Activated CD4-positive, alpha-beta memory T cell treated with anti-CD3 and anti-CD28 coated beads for 36 hours (primary cell): ENCODE measurements around the gene PPFIA1. TPM values are rescaled to one million over a fixed set of nuclear protein-coding genes. Genes with fewer than 3 reads are reported as not detected.

Experiments used
- CTCF ChIA-PET: fragments of 350-600 bp; sonication (Branson Sonifier 250); formaldehyde crosslinking; loops from one replicate; lab custom pipeline; 2021; ENCODE audit warnings: antibody characterized with exemption, inconsistent platforms; lab: Charles Lee
- POLR2A ChIA-PET: fragments of 350-600 bp; sonication (Branson Sonifier 250); formaldehyde crosslinking; loops from one replicate; lab custom pipeline; 2021; ENCODE audit warnings: antibody characterized with exemption; lab: Charles Lee
- DNase-seq: peaks from one replicate; pipeline ENCODE4 v3.0.0-alpha.2; 2020
- H3K27ac Mint-ChIP-seq: one replicate; pipeline ENCODE4 v1.8.0; 2021; ENCODE audit warnings: mixed read lengths
- H3K27me3 Mint-ChIP-seq: one replicate; pipeline ENCODE4 v1.8.0; 2021; ENCODE audit warnings: mixed read lengths
- H3K36me3 Mint-ChIP-seq: one replicate; pipeline ENCODE4 v1.8.0; 2021; ENCODE audit warnings: mixed read lengths
- H3K4me1 Mint-ChIP-seq: one replicate; pipeline ENCODE4 v1.8.0; 2021; ENCODE audit warnings: low read depth, mixed read lengths
- H3K4me3 Mint-ChIP-seq: one replicate; pipeline ENCODE4 v1.8.0; 2021; ENCODE audit warnings: mild to moderate bottlenecking, mixed read lengths
- H3K9me3 Mint-ChIP-seq: one replicate; pipeline ENCODE4 v1.8.0; 2021; ENCODE audit warnings: mixed read lengths
- intact Hi-C: fragments of 100-400 bp; cut with micrococcal nuclease; formaldehyde crosslinking; loops from one replicate; pipeline ENCODE4 v1.15.1; 2023
- total RNA-seq, 2 experiments: library from RNA; stranded (reverse); gene quantifications; one replicate each; pipeline ENCODE4 v1.2.3, GENCODE V29; 2021

Gene PPFIA1
- total RNA-seq, 2 experiments from 2014 or later = 23.1 to 26.7 TPM

- ChIA-PET POLR2A (interaction anchor here (0.6 kb wide), 1 partner anchor 13 kb away, joined by 3 read pairs; no protein-coding TSS in a partner anchor), CTCF (interaction anchor here (1.5 kb wide), 1 partner anchor 37 kb away, joined by 6 read pairs; no protein-coding TSS in a partner anchor)
- Mint-ChIP-seq H3K27ac (no peak overlapping the region), H3K9me3 (no peaks in the 10 kb centered on the region), H3K36me3 (peaks cover 59% of the 10 kb centered on the region), H3K27me3 (no peaks in the 10 kb centered on the region), H3K4me1 (no peaks in the 10 kb centered on the region), H3K4me3 (no peak overlapping the region)
- no peak for DNase-seq
- intact Hi-C loops = no loop called here
Measured at GRCh38 chr11:70332567-70332966, 62.1 kb downstream of the PPFIA1 start.

GRCh38 chr11:70333261-70333660, 62.8 kb downstream of the PPFIA1 start:
- no peaks in the 10 kb centered on the region for H3K27me3 Mint-ChIP-seq
- CTCF ChIA-PET = no interaction called here
- POLR2A ChIA-PET = no interaction called here
- H3K27ac Mint-ChIP-seq = no peak overlapping the region
- H3K4me1 Mint-ChIP-seq = no peaks in the 10 kb centered on the region
- no peak for DNase-seq
- H3K36me3 Mint-ChIP-seq = peaks cover 56% of the 10 kb centered on the region
- no peaks in the 10 kb centered on the region for H3K9me3 Mint-ChIP-seq
- no peak overlapping the region for H3K4me3 Mint-ChIP-seq
- intact Hi-C loops = no loop called here

GRCh38 chr11:70334351-70334995, 64.0 kb downstream of the PPFIA1 start:
- Mint-ChIP-seq H3K4me3 (no peak overlapping the region), H3K36me3 (peaks cover 53% of the 10 kb centered on the region), H3K9me3 (no peaks in the 10 kb centered on the region), H3K4me1 (no peaks in the 10 kb centered on the region), H3K27ac (no peak overlapping the region), H3K27me3 (no peaks in the 10 kb centered on the region)
- ChIA-PET POLR2A (no interaction called here), CTCF (no interaction called here)
- no peak for DNase-seq
- intact Hi-C loops = no loop called here

GRCh38 chr11:70335511-70335910, 65.0 kb downstream of the PPFIA1 start:
- Mint-ChIP-seq H3K27ac (no peak overlapping the region), H3K27me3 (no peaks in the 10 kb centered on the region), H3K4me3 (no peak overlapping the region), H3K9me3 (no peaks in the 10 kb centered on the region), H3K36me3 (peaks cover 47% of the 10 kb centered on the region), H3K4me1 (no peaks in the 10 kb centered on the region)
- intact Hi-C loops = no loop called here
- CTCF ChIA-PET = no interaction called here
- no peak for DNase-seq
- POLR2A ChIA-PET = no interaction called here

- Mint-ChIP-seq H3K27me3 (no peaks in the 10 kb centered on the region), H3K9me3 (no peaks in the 10 kb centered on the region), H3K27ac (no peak overlapping the region), H3K4me3 (no peak overlapping the region), H3K36me3 (peaks cover 50% of the 10 kb centered on the region), H3K4me1 (no peaks in the 10 kb centered on the region)
- ChIA-PET POLR2A (no interaction called here), CTCF (no interaction called here)
- intact Hi-C loops = no loop called here
- no peak for DNase-seq
Measured at GRCh38 chr11:70338594-70338993, 68.1 kb downstream of the PPFIA1 start.

- H3K9me3 Mint-ChIP-seq = no peaks in the 10 kb centered on the region
- H3K27ac Mint-ChIP-seq = no peak overlapping the region
- ChIA-PET CTCF (no interaction called here), POLR2A (interaction anchor here (0.6 kb wide), 1 partner anchor 1919 kb away, joined by 3 read pairs; no protein-coding TSS in a partner anchor)
- peaks cover 49% of the 10 kb centered on the region for H3K36me3 Mint-ChIP-seq
- intact Hi-C loops = no loop called here
- H3K27me3 Mint-ChIP-seq = no peaks in the 10 kb centered on the region
- H3K4me1 Mint-ChIP-seq = no peaks in the 10 kb centered on the region
- no peak overlapping the region for H3K4me3 Mint-ChIP-seq
- no peak for DNase-seq
Measured at GRCh38 chr11:70339066-70339465, 68.6 kb downstream of the PPFIA1 start.

GRCh38 chr11:70341881-70342429, 71.5 kb downstream of the PPFIA1 start:
- Mint-ChIP-seq H3K27me3 (no peaks in the 10 kb centered on the region), H3K4me3 (no peak overlapping the region), H3K27ac (no peak overlapping the region), H3K4me1 (no peaks in the 10 kb centered on the region), H3K9me3 (no peaks in the 10 kb centered on the region), H3K36me3 (peaks cover 41% of the 10 kb centered on the region)
- intact Hi-C loops = no loop called here
- no peak for DNase-seq
- ChIA-PET CTCF (no interaction called here), POLR2A (no interaction called here)

GRCh38 chr11:70343636-70344035, 73.1 kb downstream of the PPFIA1 start:
- intact Hi-C loops = no loop called here
- Mint-ChIP-seq H3K36me3 (peaks cover 47% of the 10 kb centered on the region), H3K4me3 (no peak overlapping the region), H3K27ac (no peak overlapping the region), H3K27me3 (no peaks in the 10 kb centered on the region), H3K9me3 (no peaks in the 10 kb centered on the region), H3K4me1 (no peaks in the 10 kb centered on the region)
- ChIA-PET CTCF (no interaction called here), POLR2A (no interaction called here)
- DNase-seq = no peak

GRCh38 chr11:70348191-70348590, 77.7 kb downstream of the PPFIA1 start:
- Mint-ChIP-seq H3K36me3 (peaks cover 45% of the 10 kb centered on the region), H3K4me3 (no peak overlapping the region), H3K9me3 (no peaks in the 10 kb centered on the region), H3K27ac (no peak overlapping the region), H3K4me1 (no peaks in the 10 kb centered on the region), H3K27me3 (no peaks in the 10 kb centered on the region)
- CTCF ChIA-PET = no interaction called here
- intact Hi-C loops = no loop called here
- POLR2A ChIA-PET = no interaction called here
- DNase-seq = no peak

- no peak overlapping the region for H3K27ac Mint-ChIP-seq
- no peaks in the 10 kb centered on the region for H3K27me3 Mint-ChIP-seq
- peaks cover 45% of the 10 kb centered on the region for H3K36me3 Mint-ChIP-seq
- no peaks in the 10 kb centered on the region for H3K4me1 Mint-ChIP-seq
- H3K9me3 Mint-ChIP-seq = no peaks in the 10 kb centered on the region
- intact Hi-C loops = no loop called here
- DNase-seq = no peak
- CTCF ChIA-PET = no interaction called here
- no peak overlapping the region for H3K4me3 Mint-ChIP-seq
- POLR2A ChIA-PET = no interaction called here
Measured at GRCh38 chr11:70348608-70349007, 78.1 kb downstream of the PPFIA1 start.

GRCh38 chr11:70351646-70352045, 81.2 kb downstream of the PPFIA1 start:
- Mint-ChIP-seq H3K27me3 (no peaks in the 10 kb centered on the region), H3K36me3 (peaks cover 53% of the 10 kb centered on the region), H3K4me3 (no peak overlapping the region), H3K27ac (no peak overlapping the region), H3K4me1 (no peaks in the 10 kb centered on the region), H3K9me3 (no peaks in the 10 kb centered on the region)
- ChIA-PET CTCF (no interaction called here), POLR2A (no interaction called here)
- intact Hi-C loops = no loop called here
- DNase-seq = no peak

- Mint-ChIP-seq H3K36me3 (peaks cover 56% of the 10 kb centered on the region), H3K4me1 (no peaks in the 10 kb centered on the region), H3K27me3 (no peaks in the 10 kb centered on the region), H3K27ac (no peak overlapping the region), H3K9me3 (no peaks in the 10 kb centered on the region), H3K4me3 (no peak overlapping the region)
- ChIA-PET CTCF (no interaction called here), POLR2A (no interaction called here)
- no peak for DNase-seq
- intact Hi-C loops = no loop called here
Measured at GRCh38 chr11:70352100-70352499, 81.6 kb downstream of the PPFIA1 start.

GRCh38 chr11:70352601-70353000, 82.1 kb downstream of the PPFIA1 start:
- DNase-seq = no peak
- ChIA-PET POLR2A (no interaction called here), CTCF (no interaction called here)
- Mint-ChIP-seq H3K9me3 (no peaks in the 10 kb centered on the region), H3K4me1 (no peaks in the 10 kb centered on the region), H3K36me3 (peaks cover 52% of the 10 kb centered on the region), H3K27me3 (no peaks in the 10 kb centered on the region), H3K4me3 (no peak overlapping the region), H3K27ac (no peak overlapping the region)
- intact Hi-C loops = no loop called here
